AG10803 (cell line): ENCODE measurements around the gene HEBP1.

Experiments
- DNase-seq: peaks from one replicate; pipeline ENCODE4 v3.0.0; 2010; ENCODE audit warnings: low read depth
- H3K4me3 ChIP-seq: 2 replicates; pipeline ENCODE4 v1.5.1; 2011; ENCODE audit warnings: mild to moderate bottlenecking, low read length, control low read depth
- CTCF ChIP-seq: conservative IDR thresholded peaks from 2 replicates; pipeline ENCODE4 v1.5.1; 2011; ENCODE audit warnings: mild to moderate bottlenecking, low read length, control low read depth, inconsistent platforms

The HEBP1 gene

GRCh38 chr12:12974211-12974610 lies 25.9 kb downstream of the HEBP1 start:
- no peak for TF ChIP-seq CTCF
- DNase-seq: no peak
- no peak overlapping the region for H3K4me3 ChIP-seq

GRCh38 chr12:12973019-12973418 lies 27.0 kb downstream of the HEBP1 start:
- no peak for TF ChIP-seq CTCF
- H3K4me3 ChIP-seq: no peak overlapping the region
- no peak for DNase-seq

GRCh38 chr12:12965836-12966235 lies 34.2 kb downstream of the HEBP1 start:
- no peak for DNase-seq
- no peak overlapping the region for H3K4me3 ChIP-seq
- no peak for TF ChIP-seq CTCF

- DNase-seq: no peak
- no peak for TF ChIP-seq CTCF
- no peak overlapping the region for H3K4me3 ChIP-seq
Measured at GRCh38 chr12:12964255-12964654, 35.8 kb downstream of the HEBP1 start.

- no peak overlapping the region for H3K4me3 ChIP-seq
- DNase-seq: no peak
- no peak for TF ChIP-seq CTCF
Measured at GRCh38 chr12:12960639-12961209, 39.3 kb downstream of the HEBP1 start.

GRCh38 chr12:12958886-12959285 lies 41.2 kb downstream of the HEBP1 start:
- no peak for TF ChIP-seq CTCF
- DNase-seq: no peak

GRCh38 chr12:12954878-12955625 lies 45.0 kb downstream of the HEBP1 start:
- no peak for TF ChIP-seq CTCF
- H3K4me3 ChIP-seq: no peak overlapping the region
- DNase-seq: no peak

More at GRCh38 chr12:12958886-12959285, 41.2 kb downstream of the HEBP1 start:
- H3K4me3 ChIP-seq: no peak overlapping the region
